ENCODE results near the gene EIPR1.

The EIPR1 gene

DNA sequence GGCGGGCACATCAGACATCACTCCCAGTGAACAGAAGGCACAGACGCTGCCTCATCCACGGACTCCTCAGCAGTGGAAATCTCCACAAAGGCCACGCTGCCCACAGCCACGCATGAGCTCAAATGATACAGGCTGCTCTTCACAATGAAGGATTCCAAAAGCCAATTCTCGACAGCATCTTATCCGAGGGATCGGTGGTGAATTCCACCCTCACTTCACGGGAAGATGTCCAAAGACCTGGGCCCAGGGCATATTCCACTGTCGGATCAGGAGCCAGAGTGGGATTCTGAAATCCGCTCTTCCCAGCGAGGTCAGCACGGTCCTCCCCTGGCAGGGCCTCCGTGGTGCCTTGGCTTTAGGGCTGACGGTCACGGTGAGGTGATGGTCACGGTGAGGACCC, 55.8 kb downstream of the EIPR1 start:
- no peak for DNase-seq

DNA sequence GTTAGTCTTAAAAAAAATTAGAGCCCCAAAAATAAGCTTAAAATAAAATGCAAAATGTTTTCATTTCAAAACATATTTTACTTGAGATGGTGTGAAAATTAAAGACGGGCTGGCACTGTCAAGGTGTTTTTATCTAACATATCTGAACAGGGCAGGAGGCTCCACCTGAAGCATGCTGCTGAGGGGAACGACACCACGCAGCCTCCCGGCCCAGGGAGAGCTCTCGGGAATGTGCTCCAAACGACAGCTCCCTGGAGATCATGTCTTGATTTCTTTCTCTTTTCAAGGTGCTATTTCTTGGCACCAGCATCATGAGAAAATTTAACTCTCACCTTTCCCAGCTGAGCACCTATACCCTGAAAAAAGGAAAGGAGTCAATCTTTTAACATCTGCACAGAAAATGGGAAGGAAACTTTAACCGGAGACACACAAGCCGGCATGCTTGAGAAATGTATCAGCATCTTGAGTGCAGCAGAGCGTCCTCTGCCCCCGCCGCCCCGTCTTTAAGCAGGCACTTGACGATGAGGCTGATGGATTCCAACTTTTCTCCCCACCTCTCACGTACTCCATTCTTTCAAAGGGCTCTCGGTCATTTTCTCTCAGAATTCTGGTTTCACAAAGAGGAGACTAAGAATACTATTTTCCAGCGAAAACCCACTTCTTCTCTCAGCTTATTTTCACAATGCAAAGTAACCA, 56.6 kb downstream of the EIPR1 start:
- DNase-seq: no peak

DNA sequence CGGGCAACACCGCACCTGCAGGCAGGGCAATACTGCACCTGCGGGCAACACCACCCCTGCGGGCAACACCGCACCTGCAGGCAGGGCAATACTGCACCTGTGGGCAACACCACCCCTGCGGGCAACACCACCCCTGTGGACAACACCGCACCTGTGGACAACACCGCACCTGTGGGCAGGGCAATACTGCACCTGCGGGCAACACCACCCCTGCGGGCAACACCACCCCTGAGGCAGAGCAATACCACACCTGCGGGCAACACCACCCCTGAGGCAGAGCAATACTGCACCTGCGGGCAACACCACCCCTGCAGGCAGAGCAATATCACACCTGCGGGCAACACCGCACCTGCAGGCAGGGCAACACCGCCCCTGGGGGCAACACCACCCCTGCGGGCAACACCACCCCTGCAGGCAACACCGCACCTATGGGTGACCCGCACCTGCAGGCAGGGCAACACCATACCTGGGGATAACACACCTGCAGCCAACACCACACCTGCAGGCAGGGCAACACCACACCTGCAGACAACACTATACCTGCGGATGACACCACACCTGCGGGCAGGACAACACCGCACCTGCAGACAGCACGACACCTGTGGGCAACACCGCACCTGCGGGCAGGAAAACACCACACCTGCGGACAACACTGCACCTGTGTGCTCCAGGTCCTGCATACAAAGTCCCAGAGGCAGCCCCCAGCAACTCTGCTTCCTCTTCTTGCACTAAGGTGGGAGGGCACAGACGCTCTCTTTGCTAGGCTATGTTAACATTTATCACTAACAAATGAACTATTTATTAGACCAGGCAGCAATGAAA, 57.7 kb downstream of the EIPR1 start:
- no peak for DNase-seq

DNA sequence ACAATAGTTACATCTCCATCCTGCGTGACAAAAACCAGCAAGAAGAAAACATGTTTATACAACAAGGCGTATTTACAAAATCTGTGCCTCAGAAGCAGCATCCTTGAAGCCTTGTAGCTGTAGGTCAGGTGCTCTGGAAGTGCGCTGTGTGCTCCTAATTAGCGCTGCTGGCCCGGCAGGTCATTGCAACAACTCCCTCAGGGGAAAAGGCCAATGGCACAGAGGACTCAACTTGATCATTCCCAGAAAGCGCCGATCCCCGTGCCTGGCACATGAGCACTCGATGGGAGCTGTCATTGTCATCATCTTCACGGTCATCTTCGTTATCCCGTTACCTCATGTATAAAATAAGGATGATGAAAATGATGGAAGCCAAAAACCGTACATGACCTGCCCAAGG, 58.5 kb downstream of the EIPR1 start:
- no peak for DNase-seq

DNA sequence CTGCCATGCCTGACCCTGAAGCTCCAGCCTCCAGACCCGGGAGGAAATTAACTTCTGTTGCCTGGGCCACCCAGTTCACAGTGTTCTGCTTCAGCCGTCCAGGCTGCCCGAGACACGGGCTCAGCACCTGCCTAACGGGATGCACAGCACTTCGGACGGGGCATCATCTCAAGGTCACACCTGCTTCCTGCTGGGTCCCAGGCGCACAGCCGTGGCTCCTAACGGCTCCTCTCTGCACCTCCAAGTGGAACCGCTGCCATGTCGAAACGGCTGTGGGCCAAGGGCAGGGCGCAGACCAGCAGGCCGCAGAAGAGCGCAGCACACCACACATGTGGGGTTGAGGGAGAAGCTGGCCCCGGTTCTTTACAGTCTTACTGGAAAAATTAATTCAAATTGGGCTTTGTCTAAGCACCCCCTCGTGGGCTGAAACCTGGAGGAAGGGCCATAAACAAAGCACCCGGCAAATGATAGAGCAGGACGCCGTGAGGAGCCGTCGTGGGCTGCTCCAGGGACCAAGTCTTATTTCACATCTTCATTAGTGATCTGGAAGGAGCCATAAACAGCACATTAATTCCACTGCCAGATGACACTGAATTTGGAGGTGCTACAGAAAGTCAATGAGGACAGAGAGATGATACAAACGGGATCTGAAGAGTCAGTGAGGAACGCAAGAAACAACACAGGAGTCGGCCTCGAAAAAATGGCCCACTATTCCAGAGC, 59.6 kb downstream of the EIPR1 start:
- DNase-seq: no peak

DNA sequence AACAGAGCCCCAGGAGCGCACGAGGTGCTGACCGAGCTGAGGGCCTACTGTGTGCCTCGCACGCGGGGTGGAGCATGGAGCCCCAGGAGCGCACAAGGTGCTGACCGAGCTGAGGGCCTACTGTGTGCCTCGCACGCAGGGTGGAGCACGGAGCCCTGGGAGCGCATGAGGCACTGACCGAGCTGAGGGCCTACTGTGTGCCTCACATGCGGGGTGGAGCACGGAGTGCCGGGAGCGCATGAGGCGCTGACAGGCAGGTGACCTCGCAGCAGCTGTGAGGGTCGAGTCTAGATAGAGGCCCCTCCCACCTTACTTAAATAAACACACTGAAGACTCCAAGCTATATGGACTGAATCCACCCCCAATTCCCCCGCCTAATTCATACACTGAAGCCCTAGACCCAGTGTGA, 60.3 kb downstream of the EIPR1 start:
- DNase-seq: no peak

DNA sequence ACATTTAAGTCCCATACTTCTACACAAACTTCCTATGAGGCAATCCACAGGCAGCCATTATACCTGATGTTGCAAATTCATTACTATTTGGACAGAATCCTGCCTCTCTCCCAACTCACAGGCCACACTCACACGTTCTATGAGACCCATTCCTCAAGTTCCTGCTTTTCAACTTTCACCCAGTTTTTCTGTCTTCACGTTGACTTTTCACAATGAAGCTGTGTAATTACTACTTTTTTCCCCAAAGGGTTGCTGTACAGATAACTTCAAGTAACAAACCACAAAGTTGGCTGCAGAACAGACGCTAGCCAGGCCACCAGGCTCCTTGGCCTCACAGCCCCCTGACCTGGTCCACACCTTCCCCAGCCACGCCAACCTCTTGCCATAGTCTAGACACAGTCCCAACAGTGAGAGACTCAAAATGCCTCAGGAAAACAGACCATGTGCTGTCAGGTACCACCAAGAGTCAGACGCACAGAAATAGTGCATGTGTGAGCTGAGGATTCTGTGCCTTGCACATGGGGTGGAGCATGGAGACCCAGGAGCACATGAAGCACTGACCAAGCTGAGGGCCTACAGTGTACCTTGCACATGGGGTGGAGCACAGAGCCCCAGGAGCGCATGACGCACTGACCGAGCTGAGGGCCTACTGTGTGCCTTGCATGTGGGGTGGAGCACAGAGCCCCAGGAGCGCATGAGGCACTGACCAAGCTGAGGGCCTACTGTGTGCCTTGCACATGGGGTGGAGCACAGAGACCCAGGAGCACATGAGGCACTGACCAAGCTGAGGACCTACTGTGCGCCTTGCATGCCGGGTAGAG, 61.0 kb downstream of the EIPR1 start:
- DNase-seq: no peak

DNA sequence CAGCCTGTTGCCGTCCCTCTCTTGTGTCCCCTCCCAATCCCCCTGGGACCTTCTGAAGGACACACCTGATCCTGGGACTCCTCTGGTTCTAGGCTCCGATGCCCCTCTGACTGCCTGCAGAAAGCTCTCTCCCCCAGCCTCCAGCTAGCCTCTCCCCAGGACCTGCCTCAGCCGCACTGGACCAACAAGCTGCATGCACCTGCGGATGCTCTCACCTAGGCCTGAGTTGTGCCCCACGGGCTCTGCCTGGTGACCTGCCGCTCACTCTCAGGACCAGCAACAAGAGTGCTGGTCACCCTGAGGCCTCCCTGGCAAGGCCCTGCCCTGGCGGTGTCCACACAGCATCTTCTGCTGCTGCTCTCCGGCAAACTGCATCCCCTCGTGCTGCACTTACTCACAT, 63.0 kb downstream of the EIPR1 start:
- DNase-seq: no peak

DNA sequence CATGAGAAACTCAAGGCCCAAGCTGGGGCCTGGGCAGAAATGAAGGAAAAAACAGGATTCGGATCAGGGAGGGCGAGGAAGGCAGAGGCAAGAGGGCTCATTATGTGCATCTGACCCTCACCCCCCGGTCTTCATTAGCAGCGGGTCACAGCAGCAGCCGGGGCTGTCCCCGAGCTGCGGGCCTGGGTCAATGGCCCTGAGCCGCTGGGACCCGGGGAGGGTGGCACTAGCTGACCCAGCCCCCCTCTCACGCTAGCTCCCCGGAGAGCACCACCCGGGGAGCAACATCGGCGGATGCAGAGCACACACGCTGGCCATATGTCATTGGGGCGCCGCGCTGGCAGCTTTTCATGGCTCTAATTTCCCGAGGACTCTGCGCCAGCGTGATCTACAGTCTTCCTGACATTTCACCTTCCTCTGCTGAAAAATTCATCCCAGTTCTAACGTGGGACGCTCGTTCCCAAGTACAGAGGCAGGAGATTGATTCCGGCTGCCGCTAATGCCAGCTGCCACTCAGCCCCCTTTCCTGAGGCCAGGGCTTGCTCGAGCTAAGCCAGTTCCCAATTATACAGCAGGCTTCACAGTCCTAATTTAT, 63.7 kb downstream of the EIPR1 start:
- DNase-seq: no peak

DNA sequence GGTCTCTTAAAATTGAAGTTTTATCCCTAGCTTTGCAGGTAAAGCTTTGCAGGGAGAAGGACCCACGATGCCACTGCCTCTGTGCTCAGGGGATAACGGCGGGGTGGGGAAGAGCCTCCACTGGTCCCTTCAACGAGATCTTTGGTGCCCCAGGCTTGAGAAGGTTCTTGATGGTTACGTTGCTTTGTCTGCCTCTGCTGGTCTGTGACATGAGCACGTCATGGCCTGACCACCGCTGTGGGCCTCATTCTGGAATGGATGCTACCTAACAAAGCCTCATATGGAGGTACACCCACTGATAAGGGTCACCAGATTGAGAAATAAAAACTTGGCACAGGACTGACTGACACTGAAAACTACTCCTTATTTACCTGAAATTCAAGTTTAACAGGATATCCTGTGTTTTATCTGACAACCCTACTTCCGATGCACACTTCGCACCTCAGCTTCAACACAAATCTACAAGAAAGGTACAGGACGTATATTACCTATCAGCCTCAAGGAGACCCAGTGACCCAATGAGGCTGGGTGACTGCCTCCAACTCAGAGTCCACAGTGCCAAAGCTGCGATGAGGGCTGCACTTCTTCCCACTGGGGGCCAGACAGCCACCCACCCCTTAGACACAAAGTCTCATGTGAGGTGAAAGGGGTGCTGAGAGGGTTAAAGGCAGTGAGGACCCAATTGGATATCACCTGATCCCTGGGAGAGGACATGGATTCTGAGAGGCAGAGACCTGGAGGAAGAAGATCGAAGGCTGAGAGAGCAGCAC, 64.9 kb downstream of the EIPR1 start:
- peak; percentile 8 for DNase-seq

DNA sequence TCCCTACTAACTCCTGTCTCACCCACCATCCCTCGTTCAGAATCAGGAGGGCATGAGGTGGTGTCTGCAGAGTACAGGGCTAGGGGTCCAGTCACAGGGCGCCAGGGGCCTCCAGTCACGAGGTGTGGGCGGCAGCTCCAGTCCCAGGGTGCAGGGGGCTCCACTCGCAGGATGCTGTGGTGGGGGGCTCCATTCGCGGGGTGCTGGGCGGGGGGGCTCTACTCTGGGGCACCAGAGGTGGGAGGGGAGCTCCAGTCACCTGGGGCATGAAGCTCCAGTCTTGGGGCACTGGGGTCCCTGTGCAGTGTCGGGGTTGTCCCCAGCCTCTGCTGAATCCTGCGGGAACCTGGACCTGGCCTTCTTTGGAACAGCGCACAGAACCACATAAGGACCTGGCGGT, 66.0 kb downstream of the EIPR1 start:
- DNase-seq: no peak

DNA sequence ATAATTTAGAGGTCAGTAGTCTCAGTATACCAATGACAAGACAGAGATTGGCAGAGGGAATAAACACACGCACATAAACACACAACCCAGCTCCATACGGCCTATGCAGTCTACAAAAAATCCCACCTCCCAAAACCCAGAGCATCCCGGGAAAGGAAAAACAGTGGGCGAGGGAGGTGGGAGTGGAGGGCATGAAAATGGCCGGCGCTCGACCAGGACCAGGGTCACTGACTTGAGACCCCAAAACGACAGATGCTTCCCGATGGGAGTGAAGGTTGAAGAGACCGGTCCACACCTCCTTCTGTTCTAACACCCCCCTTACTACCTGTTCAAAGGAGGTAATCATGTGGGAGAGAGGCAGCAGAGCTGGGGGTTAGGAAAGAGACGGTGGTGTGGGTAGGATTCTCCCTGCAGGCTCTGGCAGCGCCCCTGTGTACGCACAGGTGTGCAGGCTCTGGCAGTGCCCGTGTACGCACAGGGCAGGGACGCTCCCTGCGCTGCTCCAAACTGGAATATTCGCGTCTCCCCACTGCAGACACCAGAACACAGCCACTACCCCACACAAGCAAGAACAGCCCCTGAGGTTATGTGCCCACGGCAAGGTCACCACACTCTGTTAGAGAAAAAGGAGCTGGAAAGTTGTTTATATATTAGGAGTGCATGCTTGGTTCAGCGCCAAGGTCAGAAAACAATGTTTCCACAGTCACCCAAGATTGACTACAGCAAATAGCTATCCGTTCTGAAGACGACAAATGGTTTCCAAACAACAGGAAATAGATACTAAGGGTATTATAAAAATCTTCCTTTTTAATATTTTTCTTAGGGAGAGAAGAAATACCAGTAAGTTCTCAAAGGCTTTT, 67.9 kb downstream of the EIPR1 start:
- DNase-seq: no peak

DNA sequence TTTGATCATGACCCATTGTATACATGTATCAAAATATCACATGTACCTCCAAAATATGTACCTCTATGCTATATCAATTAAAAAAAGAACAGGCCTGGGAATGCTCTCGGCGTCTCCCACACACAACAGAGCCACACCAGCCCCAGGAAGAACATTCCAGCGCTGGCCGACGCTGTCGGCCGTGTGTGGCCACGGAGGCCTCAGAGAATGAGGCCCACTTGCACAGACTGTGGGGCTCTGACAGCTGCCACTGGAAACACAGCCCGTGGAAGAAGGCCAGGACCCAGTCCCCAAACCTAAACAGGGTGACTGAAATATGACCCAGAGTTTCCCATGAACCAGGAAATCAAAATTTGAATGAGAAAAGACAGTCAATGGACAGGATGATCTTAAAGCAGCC, 69.7 kb downstream of the EIPR1 start:
- DNase-seq: no peak

DNA sequence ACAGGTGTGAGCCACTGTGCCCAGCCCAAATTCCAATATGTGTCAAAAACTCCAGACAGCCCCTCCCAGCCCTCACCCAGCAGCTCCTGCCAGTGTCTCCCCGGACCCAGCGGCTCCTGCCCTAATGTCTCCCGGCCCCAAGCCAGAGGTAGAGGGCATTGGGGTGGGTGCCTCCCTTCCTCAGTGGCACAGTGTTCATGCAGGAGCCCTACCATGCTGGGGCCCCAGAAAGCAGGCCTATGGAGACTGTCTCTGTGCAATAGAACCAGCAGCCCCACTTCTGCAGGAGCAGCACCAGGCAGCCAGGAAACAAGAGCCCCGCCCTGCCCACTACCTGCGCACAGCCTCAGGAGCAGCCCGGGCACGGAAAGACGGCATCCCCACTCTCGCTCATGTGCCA, 70.4 kb downstream of the EIPR1 start:
- no peak for DNase-seq

DNA sequence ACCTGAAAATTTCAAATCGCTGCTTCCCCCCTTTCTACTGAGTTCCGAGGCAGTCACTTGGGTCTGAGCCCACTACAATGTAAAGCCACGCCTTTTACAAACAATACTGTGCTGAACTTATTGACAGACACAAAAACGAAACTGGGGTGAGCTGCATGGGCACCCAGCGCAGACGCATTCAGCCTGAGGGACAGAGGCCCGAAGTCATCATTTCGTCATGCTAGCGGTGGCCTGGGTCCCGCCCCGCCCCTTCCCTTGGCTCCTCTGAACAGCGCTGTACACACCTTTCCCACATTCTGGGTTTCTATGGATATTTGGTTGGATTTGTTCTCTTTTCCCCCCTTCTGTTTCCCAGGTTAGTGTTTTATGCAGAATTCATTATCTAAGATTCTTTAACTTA, 71.7 kb downstream of the EIPR1 start:
- no peak for DNase-seq

DNA sequence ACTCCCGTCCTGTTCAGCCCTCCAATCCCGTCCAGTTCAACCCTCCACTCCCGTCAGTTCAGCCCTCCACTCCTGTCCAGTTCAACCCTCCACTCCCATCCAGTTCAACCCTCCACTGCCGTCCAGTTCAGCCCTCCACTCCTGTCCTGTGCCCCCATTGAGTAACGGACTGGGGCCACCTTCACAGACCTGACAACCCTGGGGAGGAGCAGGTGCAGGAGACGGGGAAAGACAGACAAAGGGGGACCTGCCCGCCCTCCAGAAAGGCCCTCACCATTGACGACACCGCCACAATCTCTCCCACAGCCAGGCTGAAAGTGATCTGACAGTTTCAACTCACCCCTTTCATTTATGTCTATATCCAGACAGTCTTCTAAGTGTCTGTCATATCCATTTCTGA, 72.2 kb downstream of the EIPR1 start:
- no peak for DNase-seq

DNA sequence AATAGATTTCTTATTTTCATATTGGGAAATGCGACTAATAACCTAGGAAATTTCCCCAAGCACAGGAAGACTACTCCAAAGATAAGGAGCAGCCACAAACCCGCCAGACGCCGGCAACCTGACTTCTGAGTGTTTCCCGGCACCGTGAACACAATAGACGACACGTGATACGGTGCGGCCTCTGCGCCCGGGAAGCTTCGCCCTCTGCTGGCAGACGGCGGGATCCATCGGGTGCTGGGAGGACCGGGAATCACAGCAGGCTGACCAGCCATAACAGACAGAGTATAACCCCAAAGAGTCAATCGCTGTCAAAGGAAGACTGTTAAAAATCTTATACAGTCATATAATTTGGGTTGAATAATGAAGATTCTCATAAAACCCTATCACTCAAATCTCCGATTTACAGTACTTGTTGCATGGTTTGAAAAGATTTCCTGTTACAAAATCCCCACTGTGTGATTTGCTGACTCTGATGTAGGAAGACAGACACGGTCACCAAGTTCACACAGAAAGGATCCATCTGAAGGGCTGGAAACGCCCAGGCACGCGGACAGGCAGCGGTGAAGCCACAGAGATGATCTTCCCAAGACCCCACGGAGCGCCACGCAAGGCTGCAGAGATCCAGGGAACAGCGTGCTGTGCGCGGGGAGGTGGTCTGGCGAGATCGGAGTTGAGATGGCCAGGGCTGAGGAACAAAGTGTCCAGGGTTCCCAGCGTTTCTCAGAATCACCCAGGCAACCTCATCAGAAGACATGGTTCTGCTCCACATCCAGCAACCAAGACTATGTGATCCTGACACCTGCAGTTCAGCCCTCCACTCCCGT, 73.8 kb downstream of the EIPR1 start:
- peak; percentile 77 for DNase-seq

DNA sequence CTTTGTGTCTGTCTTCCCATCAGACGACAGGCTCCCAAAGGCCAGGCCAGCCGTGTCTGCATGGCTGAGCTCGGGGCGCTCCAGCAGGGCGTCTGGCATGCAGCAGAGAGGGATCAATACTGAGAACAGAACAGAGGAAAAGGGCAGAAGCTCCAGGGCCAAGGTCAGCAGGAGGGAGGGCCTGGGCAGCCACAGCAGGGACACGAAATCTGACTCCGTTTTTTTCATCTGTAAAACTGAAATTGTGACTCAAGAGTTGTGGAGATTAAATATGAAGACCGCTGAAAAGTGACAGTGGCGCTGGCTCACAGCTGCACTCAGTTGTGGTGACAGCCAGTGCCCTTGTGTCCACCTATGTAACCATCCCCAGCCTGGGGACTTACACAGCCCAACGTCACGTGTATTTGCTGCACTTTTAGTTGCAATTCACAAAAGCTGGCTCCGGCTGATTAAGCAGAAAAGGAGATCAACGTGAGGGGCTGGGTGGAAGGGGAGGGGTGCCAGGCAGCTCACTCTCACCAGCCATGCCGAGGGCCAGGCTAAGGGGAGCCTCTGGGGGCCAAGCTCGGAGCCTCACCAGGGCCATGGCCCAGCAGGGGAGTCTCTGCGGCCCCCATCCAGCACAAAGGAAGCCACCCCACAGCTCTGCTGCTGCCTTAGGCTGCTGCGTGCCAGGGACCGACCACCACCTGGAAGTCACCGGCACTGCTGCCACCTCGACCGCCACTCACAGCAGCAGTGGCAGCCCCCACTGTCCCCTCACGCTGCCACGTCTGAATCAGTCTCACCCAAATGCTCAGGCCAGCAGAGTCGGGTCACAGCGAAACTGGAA, 74.7 kb downstream of the EIPR1 start:
- DNase-seq: no peak

DNA sequence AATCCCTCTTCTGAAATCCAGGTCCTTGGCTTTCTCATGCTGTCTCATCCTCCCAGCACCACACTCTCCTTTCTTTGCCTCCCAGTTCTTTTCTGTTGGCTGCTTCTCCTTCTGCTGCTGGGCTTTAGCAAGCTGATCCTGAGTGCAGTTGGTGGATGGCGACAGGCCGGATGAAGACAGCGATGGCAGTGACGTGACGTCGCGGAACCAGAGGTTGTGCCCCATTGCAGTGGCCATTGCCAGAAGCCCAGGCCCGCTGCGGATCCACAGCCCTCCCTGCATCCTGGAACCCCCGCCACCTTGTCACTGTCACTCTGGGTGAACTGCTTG, 75.2 kb downstream of the EIPR1 start:
- DNase-seq: no peak

Measured in CD4-positive, alpha-beta T cell treated with Interleukin-10 for 1 hour (primary cell).